Activated CD8-positive, alpha-beta T cell treated with anti-CD3 and anti-CD28 coated beads, Interleukin-2, amount 10 ng/mL, durations not matched to agents 7 days and 5 days (primary cell): Measurements from ENCODE around the gene CUBN. TPM values are rescaled to one million over a fixed set of nuclear protein-coding genes. Genes with fewer than 3 reads are reported as not detected.

Experiments
- ATAC-seq: fragments of 150-1000 bp; cut with Tn5 transposase; one replicate; pipeline ENCODE4 v1.10.0; 2021; ENCODE audit warnings: moderate library complexity
- CTCF ChIA-PET: fragments of 350-600 bp; sonication (Branson Sonifier 250); formaldehyde crosslinking; loops from one replicate; lab custom pipeline; 2021; ENCODE audit warnings: antibody characterized with exemption; lab: Charles Lee
- POLR2A ChIA-PET: fragments of 350-600 bp; sonication (Branson Sonifier 250); formaldehyde crosslinking; loops from one replicate; lab custom pipeline; 2021; ENCODE audit warnings: antibody characterized with exemption; lab: Charles Lee
- DNase-seq: peaks from one replicate; pipeline ENCODE4 v3.0.0-alpha.2; 2020
- H3K27ac Mint-ChIP-seq: one replicate; pipeline ENCODE4 v1.8.0; 2021; ENCODE audit warnings: mild to moderate bottlenecking, mixed read lengths
- H3K27me3 Mint-ChIP-seq: one replicate; pipeline ENCODE4 v1.8.0; 2021; ENCODE audit warnings: low read depth, mixed read lengths
- H3K36me3 Mint-ChIP-seq: one replicate; pipeline ENCODE4 v1.8.0; 2021; ENCODE audit warnings: low read depth, mixed read lengths
- H3K4me1 Mint-ChIP-seq: one replicate; pipeline ENCODE4 v1.8.0; 2021; ENCODE audit warnings: low read depth, mixed read lengths
- H3K4me3 Mint-ChIP-seq: one replicate; pipeline ENCODE4 v1.8.0; 2021; ENCODE audit warnings: mild to moderate bottlenecking, mixed read lengths
- H3K9me3 Mint-ChIP-seq: one replicate; pipeline ENCODE4 v1.8.0; 2022; ENCODE audit warnings: mixed read lengths; ENCODE audit not compliant: insufficient read depth
- total RNA-seq, 2 experiments: library from RNA; stranded (reverse); gene quantifications; one replicate each; pipeline ENCODE4 v1.2.3, GENCODE V29; 2021

CUBN gene
- total RNA-seq, 2 experiments from 2014 or later = 0.68 to 1.2 TPM

DNA sequence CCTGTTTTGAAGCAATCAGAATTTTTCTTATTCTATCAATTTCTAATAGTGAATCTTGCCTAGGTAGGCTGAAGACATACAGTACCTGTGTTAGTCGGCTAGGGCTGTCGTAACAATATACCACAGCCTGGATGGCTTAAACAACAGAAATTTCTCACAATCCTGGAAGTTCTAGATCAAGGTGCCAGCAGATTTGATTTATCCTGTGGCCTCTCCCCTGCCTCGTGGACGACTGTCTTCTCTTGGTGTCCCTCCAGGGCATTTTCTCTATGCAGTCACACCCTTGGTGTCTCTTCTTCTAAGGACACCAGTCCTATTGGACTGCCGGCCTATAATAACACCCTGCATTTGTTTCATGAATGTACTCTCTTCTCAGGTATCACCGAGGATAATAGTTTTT lies 310.6 kb downstream of the CUBN start:
- Mint-ChIP-seq H3K9me3 (peaks cover 18% of the 10 kb centered on the region), H3K36me3 (peaks cover 29% of the 10 kb centered on the region), H3K4me3 (no peak overlapping the region), H3K27me3 (peaks cover 9% of the 10 kb centered on the region), H3K4me1 (peaks cover 27% of the 10 kb centered on the region), H3K27ac (no peak overlapping the region)
- ATAC-seq (no peak), DNase-seq (no peak)
- ChIA-PET POLR2A (no interaction called here), CTCF (no interaction called here)

DNA sequence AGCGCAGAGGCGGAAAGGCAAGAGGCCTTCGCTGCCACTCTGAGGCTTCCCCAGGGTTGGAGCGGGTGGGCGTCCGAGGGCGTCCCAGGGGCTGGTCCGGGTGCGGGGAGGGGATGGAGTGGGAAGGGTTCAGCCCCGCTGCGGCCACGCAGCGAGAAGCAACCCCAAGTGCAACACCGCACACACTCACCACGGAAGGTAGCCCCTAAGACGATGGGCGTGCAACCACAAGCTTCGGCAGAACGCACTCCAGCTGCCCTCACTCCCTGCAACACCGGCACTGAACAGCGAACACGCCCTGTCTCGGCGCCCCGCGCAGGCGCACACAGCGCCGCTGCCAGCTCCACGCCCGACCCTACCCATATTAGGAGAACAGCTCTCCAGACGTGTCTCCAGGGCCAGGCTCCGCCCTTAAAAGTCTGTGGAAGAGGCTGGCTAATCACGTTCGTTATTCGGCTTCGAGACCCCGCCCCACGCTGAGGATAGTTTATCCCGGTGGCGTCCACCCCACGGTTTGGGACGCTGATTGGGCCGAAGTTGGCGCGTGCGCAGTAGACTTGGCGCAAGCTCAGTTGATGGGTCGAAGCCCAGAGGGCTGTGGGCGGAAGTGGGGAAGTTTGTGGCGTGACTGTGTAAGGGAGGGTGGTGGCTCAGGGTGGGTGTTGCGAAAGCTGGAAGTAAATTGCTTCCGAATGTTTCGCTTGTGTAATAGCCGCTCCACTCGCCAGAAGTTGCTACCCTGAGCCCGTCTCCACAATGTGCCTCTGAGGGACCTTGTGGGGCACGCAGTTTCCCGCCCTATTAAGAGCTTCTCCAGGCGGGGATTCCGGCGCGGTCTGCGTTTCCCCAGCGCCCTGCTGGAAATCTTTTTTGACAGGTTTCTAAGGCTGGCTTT lies 312.2 kb downstream of the CUBN start, which contains the start of gene RSU1:
Gene RSU1, minus strand, starts transcription at position 300 of the 895 bp plus-strand sequence. CDS start 343 bp downstream, outside the sequence.
- CTCF ChIA-PET = interaction anchor here (0.7 to 1.9 kb wide), 11 partner anchors 11 to 915 kb away, joined by 3 to 16 read pairs (median 5); partner anchors contain the start of gene TRDMT1
- peaks cover 9% of the 10 kb centered on the region for H3K9me3 Mint-ChIP-seq
- ATAC-seq (peak; percentile 98), DNase-seq (peak; percentile 100)
- peaks cover 31% of the 10 kb centered on the region for H3K36me3 Mint-ChIP-seq
- peaks cover 27% of the 10 kb centered on the region for H3K4me1 Mint-ChIP-seq
- peak within 1 kb of the TSS; percentile 95 for H3K27ac Mint-ChIP-seq
- POLR2A ChIA-PET = interaction anchor here (0.6 to 2.5 kb wide), 12 partner anchors 9 to 827 kb away, joined by 3 to 31 read pairs (median 3); partner anchors contain the start of genes PTER, STAM and VIM
- peaks cover 9% of the 10 kb centered on the region for H3K27me3 Mint-ChIP-seq
- H3K4me3 Mint-ChIP-seq = peak within 1 kb of the TSS; percentile 89

DNA sequence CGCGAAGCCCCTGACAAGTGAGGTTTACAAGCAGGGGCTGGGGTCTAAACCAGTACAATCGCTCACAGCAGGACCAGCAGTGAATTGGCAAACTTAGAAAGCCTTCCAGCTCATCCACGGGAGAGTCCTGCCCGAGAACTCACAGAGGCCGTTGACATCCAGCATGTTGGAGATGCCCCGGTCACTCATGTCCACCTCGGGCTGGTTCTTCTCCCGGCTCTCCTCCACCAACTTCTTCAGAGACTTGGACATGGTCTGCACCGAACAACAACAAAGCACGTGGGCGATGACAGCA lies 312.8 kb downstream of the CUBN start:
- Mint-ChIP-seq H3K4me3 (peak overlapping the region; percentile 89), H3K9me3 (peaks cover 3% of the 10 kb centered on the region), H3K36me3 (peaks cover 28% of the 10 kb centered on the region), H3K27ac (peak overlapping the region; percentile 95), H3K27me3 (peaks cover 9% of the 10 kb centered on the region), H3K4me1 (peaks cover 28% of the 10 kb centered on the region)
- ATAC-seq = no peak
- POLR2A ChIA-PET = interaction anchor here (0.8 to 2.5 kb wide), 4 partner anchors 11 to 828 kb away, joined by 3 to 31 read pairs (median 4); partner anchors contain the start of genes STAM and VIM
- DNase-seq = no peak
- CTCF ChIA-PET = interaction anchor here (0.8 to 1.9 kb wide), 6 partner anchors 11 to 914 kb away, joined by 3 to 16 read pairs (median 5); no protein-coding TSS in a partner anchor

DNA sequence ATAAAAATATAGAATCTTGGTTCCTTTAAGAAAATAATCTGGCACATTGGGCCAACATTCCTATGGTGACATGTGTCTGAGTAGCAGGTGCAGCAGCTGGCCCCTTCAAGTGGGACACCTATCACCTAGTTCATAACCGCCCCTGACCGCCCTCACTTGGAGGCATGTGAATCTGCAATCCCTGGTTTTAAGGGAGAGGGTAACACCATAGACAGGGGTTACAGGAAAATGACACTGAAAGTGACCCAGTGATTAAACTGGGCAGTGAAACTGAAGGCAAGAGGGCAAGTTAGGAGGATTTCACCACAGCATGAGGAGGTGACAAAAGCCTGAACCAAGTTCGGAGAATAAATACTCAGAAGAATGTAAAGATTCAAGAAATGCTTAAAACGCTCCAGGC lies 313.4 kb downstream of the CUBN start:
- peaks cover 28% of the 10 kb centered on the region for H3K36me3 Mint-ChIP-seq
- POLR2A ChIA-PET = interaction anchor here (2.5 kb wide), 1 partner anchor 413 kb away, joined by 31 read pairs; the partner anchor contains the start of gene VIM
- H3K27ac Mint-ChIP-seq = peak overlapping the region; percentile 76
- H3K27me3 Mint-ChIP-seq = peaks cover 7% of the 10 kb centered on the region
- DNase-seq (no peak), ATAC-seq (no peak)
- no peaks in the 10 kb centered on the region for H3K9me3 Mint-ChIP-seq
- CTCF ChIA-PET = interaction anchor here (1.4 to 1.9 kb wide), 3 partner anchors 9 to 441 kb away, joined by 4 to 6 read pairs (median 5); no protein-coding TSS in a partner anchor
- peaks cover 30% of the 10 kb centered on the region for H3K4me1 Mint-ChIP-seq
- H3K4me3 Mint-ChIP-seq = peak overlapping the region; percentile 89

DNA sequence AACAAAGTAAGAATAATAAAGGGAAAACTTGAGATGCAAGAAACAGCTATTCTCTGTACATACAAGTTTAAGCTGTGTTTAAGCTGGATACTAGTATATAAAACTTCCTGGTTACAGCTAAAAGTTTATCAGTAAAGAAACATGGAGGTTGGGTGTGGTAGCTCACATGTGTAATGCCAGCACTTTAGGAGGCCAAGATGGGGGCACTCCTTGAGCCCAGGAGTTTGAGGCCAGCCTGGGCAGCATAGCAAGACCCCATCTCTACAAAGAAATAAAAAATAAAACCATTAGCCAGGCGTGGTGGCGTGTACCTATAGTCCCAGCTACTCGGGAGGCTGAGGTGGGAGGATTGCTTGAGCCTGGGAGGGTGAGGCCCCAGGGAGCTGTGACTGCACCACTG lies 315.6 kb downstream of the CUBN start:
- Mint-ChIP-seq H3K4me3 (no peak overlapping the region), H3K4me1 (peaks cover 30% of the 10 kb centered on the region), H3K36me3 (peaks cover 28% of the 10 kb centered on the region), H3K27me3 (no peaks in the 10 kb centered on the region), H3K9me3 (no peaks in the 10 kb centered on the region), H3K27ac (no peak overlapping the region)
- DNase-seq = no peak
- ChIA-PET POLR2A (interaction anchor here (1.2 kb wide), 1 partner anchor 9 kb away, joined by 3 read pairs; no protein-coding TSS in a partner anchor), CTCF (interaction anchor here (0.7 to 2.6 kb wide), 3 partner anchors 13 to 912 kb away, joined by 3 to 13 read pairs (median 4); no protein-coding TSS in a partner anchor)
- ATAC-seq = no peak

DNA sequence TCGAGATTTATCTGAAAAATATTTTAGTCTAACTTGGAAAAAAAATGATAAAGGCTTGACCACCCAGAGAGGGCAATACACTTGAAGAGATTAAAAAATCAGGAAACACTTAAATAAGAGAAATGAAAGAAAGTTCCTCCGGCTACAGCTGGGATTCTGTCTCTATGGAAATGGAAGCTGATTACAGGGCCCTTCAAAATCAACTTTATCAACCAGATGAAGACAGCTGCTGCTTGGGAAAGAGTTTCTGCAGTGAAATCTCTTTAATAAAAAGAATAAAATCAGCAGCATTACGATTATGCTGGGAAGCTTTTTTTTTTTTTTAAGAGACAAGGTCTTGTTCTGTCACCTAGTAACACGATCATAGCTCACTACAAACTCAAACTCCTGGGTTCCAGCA lies 316.9 kb downstream of the CUBN start:
- ChIA-PET POLR2A (interaction anchor here (0.8 kb wide), 1 partner anchor 9 kb away, joined by 3 read pairs; no protein-coding TSS in a partner anchor), CTCF (interaction anchor here (0.9 to 2.6 kb wide), 6 partner anchors 9 to 910 kb away, joined by 3 to 13 read pairs (median 3); no protein-coding TSS in a partner anchor)
- Mint-ChIP-seq H3K36me3 (peaks cover 28% of the 10 kb centered on the region), H3K9me3 (no peaks in the 10 kb centered on the region), H3K4me3 (no peak overlapping the region), H3K27me3 (no peaks in the 10 kb centered on the region), H3K27ac (no peak overlapping the region), H3K4me1 (peaks cover 22% of the 10 kb centered on the region)
- no peak for DNase-seq
- no peak for ATAC-seq

DNA sequence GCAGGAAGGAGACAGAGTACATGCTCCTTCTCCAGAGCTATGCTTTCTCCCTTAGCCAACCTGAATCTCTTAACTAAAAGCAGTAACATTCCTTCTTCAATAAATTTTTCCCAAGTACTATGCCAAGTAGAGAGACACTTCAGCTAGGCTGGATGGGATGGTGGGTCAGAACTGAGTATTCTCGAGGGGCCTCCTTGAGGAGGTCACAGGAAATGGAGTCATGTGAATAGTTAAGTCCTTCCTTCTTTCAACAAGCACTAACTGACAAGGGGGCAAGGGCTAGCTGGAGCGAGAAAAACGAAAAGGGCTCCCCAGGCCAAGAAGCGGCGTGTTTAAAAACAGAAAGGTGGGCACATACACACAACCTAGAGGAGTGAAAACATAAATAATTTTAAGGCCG lies 317.8 kb downstream of the CUBN start:
- no peak overlapping the region for H3K27ac Mint-ChIP-seq
- H3K36me3 Mint-ChIP-seq = peaks cover 28% of the 10 kb centered on the region
- DNase-seq (no peak), ATAC-seq (no peak)
- H3K4me1 Mint-ChIP-seq = peaks cover 20% of the 10 kb centered on the region
- no peaks in the 10 kb centered on the region for H3K9me3 Mint-ChIP-seq
- POLR2A ChIA-PET = no interaction called here
- no peaks in the 10 kb centered on the region for H3K27me3 Mint-ChIP-seq
- H3K4me3 Mint-ChIP-seq = no peak overlapping the region
- CTCF ChIA-PET = interaction anchor here (1.1 to 2.6 kb wide), 5 partner anchors 8 to 910 kb away, joined by 3 to 13 read pairs (median 4); partner anchors contain the start of gene PTER

DNA sequence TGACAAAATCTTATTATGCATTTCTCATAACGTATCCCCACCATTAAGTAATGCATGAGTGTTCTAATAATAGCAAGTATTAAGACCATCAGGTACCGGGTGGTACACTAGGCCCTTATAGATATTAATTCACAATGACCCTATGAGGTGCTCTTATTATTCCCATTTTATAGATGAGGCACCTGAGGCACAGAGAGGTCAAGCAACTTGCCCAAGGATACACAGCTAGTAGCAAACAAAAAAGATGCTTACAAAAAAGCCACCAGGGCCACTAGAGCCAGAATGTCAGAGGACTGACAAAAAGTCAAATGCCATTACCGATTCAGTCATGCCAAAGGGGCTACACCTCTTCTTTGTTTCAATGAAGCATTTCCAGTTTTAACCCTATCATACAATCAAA lies 318.3 kb downstream of the CUBN start:
- H3K4me1 Mint-ChIP-seq = peaks cover 19% of the 10 kb centered on the region
- CTCF ChIA-PET = interaction anchor here (1.1 to 2.6 kb wide), 4 partner anchors 8 to 909 kb away, joined by 3 to 13 read pairs (median 4); partner anchors contain the start of gene PTER
- no peak for ATAC-seq
- DNase-seq = no peak
- H3K27ac Mint-ChIP-seq = no peak overlapping the region
- no peaks in the 10 kb centered on the region for H3K9me3 Mint-ChIP-seq
- POLR2A ChIA-PET = no interaction called here
- peaks cover 27% of the 10 kb centered on the region for H3K36me3 Mint-ChIP-seq
- H3K27me3 Mint-ChIP-seq = no peaks in the 10 kb centered on the region
- H3K4me3 Mint-ChIP-seq = no peak overlapping the region

DNA sequence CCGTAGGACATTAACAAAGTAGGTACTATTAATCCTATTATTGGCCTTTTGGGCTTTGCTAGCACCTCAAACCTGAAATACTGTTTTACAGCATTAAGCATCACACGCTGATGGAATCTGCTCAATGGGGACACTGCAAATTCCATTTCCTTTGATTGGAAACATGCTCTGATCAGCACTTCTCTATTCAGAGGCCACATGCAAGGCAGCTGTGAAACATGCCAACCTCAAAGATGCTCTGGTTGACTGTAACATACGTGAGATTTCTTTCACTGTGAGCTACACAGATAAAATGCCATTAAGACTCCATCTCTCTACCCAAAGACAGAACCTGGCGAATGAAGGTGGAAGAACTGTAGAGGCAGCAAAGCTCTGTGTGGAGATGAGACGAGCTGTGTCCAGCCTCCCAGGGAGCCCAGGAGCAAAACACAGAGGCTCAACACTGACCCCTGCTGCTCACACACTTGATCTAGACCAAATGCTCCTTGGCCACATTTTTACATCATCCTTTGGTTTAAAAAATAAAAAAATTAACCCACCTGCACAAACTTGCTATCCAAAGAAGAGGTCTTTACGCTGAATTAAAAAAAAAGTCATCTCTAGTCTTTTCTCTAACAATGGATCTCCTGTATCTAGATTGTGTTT lies 320.4 kb downstream of the CUBN start:
- Mint-ChIP-seq H3K4me1 (peaks cover 4% of the 10 kb centered on the region), H3K4me3 (no peak overlapping the region), H3K36me3 (peaks cover 15% of the 10 kb centered on the region), H3K9me3 (no peaks in the 10 kb centered on the region), H3K27ac (no peak overlapping the region), H3K27me3 (no peaks in the 10 kb centered on the region)
- ChIA-PET POLR2A (no interaction called here), CTCF (interaction anchor here (0.6 to 1.2 kb wide), 8 partner anchors 13 to 930 kb away, joined by 3 to 9 read pairs (median 3); no protein-coding TSS in a partner anchor)
- ATAC-seq = peak; percentile 47
- peak; percentile 57 for DNase-seq

DNA sequence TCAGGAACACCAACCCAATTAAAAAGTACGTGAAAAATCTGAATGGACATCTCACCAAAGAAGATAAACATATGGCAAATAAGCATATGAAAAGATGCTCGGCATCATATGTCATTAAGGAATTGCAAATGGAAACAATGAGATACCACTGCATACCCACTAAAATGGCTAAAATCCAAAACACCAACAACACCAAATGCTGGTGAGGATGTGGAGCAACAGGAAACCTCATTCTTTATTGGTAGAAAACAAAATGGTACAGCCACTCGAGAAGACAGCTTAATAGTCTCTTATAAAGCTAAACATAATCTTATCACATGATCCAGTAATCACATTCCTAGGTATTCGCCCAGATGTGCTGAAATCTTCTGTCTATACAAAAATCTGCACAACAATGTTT lies 325.5 kb downstream of the CUBN start:
- Mint-ChIP-seq H3K9me3 (no peaks in the 10 kb centered on the region), H3K4me3 (no peak overlapping the region), H3K36me3 (peaks cover 12% of the 10 kb centered on the region), H3K27me3 (no peaks in the 10 kb centered on the region), H3K4me1 (peaks cover 7% of the 10 kb centered on the region), H3K27ac (no peak overlapping the region)
- DNase-seq (no peak), ATAC-seq (no peak)
- POLR2A ChIA-PET = interaction anchor here (0.8 to 1.6 kb wide), 2 partner anchors 9 to 10 kb away, joined by 3 read pairs; no protein-coding TSS in a partner anchor
- CTCF ChIA-PET = interaction anchor here (1.2 kb wide), 1 partner anchor 8 kb away, joined by 3 read pairs; no protein-coding TSS in a partner anchor

DNA sequence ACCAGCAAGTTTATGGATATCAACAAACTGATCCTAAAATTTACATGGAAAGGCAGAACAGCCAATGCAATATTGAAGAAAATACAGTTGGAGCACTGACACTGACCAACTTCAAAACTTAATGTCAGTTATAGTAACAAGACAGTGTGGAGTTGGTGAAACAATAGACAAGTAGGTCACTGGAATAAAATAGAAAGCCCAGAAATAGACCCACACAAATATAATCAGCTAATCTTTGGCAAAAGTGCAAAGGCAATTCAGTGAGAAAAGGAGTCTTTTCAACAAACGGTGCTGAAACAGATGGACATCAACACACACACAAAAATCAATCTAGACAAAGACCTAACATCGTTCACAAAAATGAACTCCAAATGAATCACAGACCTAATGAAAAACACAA lies 326.1 kb downstream of the CUBN start:
- DNase-seq (no peak), ATAC-seq (no peak)
- H3K27ac Mint-ChIP-seq = no peak overlapping the region
- no peaks in the 10 kb centered on the region for H3K27me3 Mint-ChIP-seq
- peaks cover 7% of the 10 kb centered on the region for H3K4me1 Mint-ChIP-seq
- no peaks in the 10 kb centered on the region for H3K9me3 Mint-ChIP-seq
- peaks cover 15% of the 10 kb centered on the region for H3K36me3 Mint-ChIP-seq
- POLR2A ChIA-PET = interaction anchor here (0.8 kb wide), 1 partner anchor 10 kb away, joined by 3 read pairs; no protein-coding TSS in a partner anchor
- CTCF ChIA-PET = interaction anchor here (1.2 kb wide), 1 partner anchor 9 kb away, joined by 3 read pairs; no protein-coding TSS in a partner anchor
- H3K4me3 Mint-ChIP-seq = no peak overlapping the region
